HG03108 (cell line): ENCODE data around the gene RHOB.
"Not testable (repeated sequence)": the region's sequence is repeated elsewhere in the genome, so short reads cannot be mapped to it uniquely, and the experiment has no call there.

Experiments used
- ATAC-seq: cut with Tn5 transposase; IDR thresholded peaks from one replicate; pipeline ENCODE4 v1.9.1; 2021; ENCODE audit warnings: moderate library complexity; ENCODE audit not compliant: unreplicated experiment

The RHOB gene

GRCh38 chr2:20451761-20452499, 5.1 kb downstream of the RHOB start:
- no peak for ATAC-seq

GRCh38 chr2:20452551-20452950, 5.7 kb downstream of the RHOB start:
- no peak for ATAC-seq

GRCh38 chr2:20453087-20453486, 6.2 kb downstream of the RHOB start:
- ATAC-seq = no peak

- ATAC-seq = no peak
Measured at GRCh38 chr2:20454036-20454981, 7.4 kb downstream of the RHOB start.

- no peak for ATAC-seq
Measured at GRCh38 chr2:20455076-20455587, 8.3 kb downstream of the RHOB start.

- no peak for ATAC-seq
Measured at GRCh38 chr2:20456116-20456571, 9.3 kb downstream of the RHOB start.

GRCh38 chr2:20456636-20457426, 10.0 kb downstream of the RHOB start:
- ATAC-seq = no peak

- no peak for ATAC-seq
Measured at GRCh38 chr2:20457661-20458630, 11.1 kb downstream of the RHOB start.

GRCh38 chr2:20458737-20459484, 12.0 kb downstream of the RHOB start:
- not testable (repeated sequence) for ATAC-seq

GRCh38 chr2:20465716-20466394, 19.0 kb downstream of the RHOB start:
- ATAC-seq = no peak

GRCh38 chr2:20467789-20468548, 21.1 kb downstream of the RHOB start:
- ATAC-seq = no peak

- ATAC-seq = no peak
Measured at GRCh38 chr2:20468549-20469500, 22.0 kb downstream of the RHOB start.

GRCh38 chr2:20469595-20469994, 22.7 kb downstream of the RHOB start:
- no peak for ATAC-seq

GRCh38 chr2:20470211-20470610, 23.3 kb downstream of the RHOB start:
- no peak for ATAC-seq

GRCh38 chr2:20471148-20471547, 24.3 kb downstream of the RHOB start:
- no peak for ATAC-seq

GRCh38 chr2:20471902-20472559, 25.2 kb downstream of the RHOB start:
- no peak for ATAC-seq
